GM21619 (cell line): ENCODE results near the gene TRIM37.
"Not testable (repeated sequence)": the region's sequence is repeated elsewhere in the genome, so short reads cannot be mapped to it uniquely, and the experiment has no call there.

ENCODE experiments used
- ATAC-seq: cut with Tn5 transposase; IDR thresholded peaks from one replicate; pipeline ENCODE4 v1.9.1; 2021; ENCODE audit not compliant: unreplicated experiment

The TRIM37 gene

GRCh38 chr17:59106463-59107305 lies at the start of gene TRIM37:
TSS of gene TRIM37 (minus strand) at chr17:59106880. CDS start at chr17:59106461, 419 bp downstream.
- ATAC-seq, result peak; percentile 90

GRCh38 chr17:59155439-59156177 lies 48.9 kb upstream of the TRIM37 start, which contains the start of gene PRR11:
TSS of gene PRR11 (plus strand) at chr17:59155746. CDS start at chr17:59169753, 14,007 bp downstream.
- peak; percentile 81 for ATAC-seq

- ATAC-seq, result peak; percentile 73
Measured at GRCh38 chr17:59154721-59155438, 48.2 kb upstream of the TRIM37 start, which contains the start of gene SKA2. TSS of gene SKA2 (minus strand) at chr17:59155186. CDS start at chr17:59155163, 23 bp downstream.

- ATAC-seq, result no peak
Measured at GRCh38 chr17:59154292-59154720, 47.6 kb upstream of the TRIM37 start.

GRCh38 chr17:59152925-59153324 lies 46.2 kb upstream of the TRIM37 start:
- no peak for ATAC-seq

- ATAC-seq, result no peak
Measured at GRCh38 chr17:59151591-59151990, 44.9 kb upstream of the TRIM37 start.

GRCh38 chr17:59151006-59151405 lies 44.3 kb upstream of the TRIM37 start:
- no peak for ATAC-seq

GRCh38 chr17:59149841-59150511 lies 43.3 kb upstream of the TRIM37 start:
- ATAC-seq, result no peak

GRCh38 chr17:59149051-59149450 lies 42.4 kb upstream of the TRIM37 start:
- no peak for ATAC-seq

GRCh38 chr17:59145571-59146096 lies 39.0 kb upstream of the TRIM37 start:
- ATAC-seq, result no peak

GRCh38 chr17:59141860-59142259 lies 35.2 kb upstream of the TRIM37 start:
- no peak for ATAC-seq

GRCh38 chr17:59139939-59140338 lies 33.3 kb upstream of the TRIM37 start:
- ATAC-seq, result no peak

- not testable (repeated sequence) for ATAC-seq
Measured at GRCh38 chr17:59138339-59138738, 31.7 kb upstream of the TRIM37 start.

- ATAC-seq, result no peak
Measured at GRCh38 chr17:59131131-59131530, 24.5 kb upstream of the TRIM37 start.

GRCh38 chr17:59129814-59130213 lies 23.1 kb upstream of the TRIM37 start:
- ATAC-seq, result no peak

GRCh38 chr17:59126809-59127417 lies 20.2 kb upstream of the TRIM37 start:
- ATAC-seq, result no peak

GRCh38 chr17:59124665-59125064 lies 18.0 kb upstream of the TRIM37 start:
- ATAC-seq, result no peak

GRCh38 chr17:59121901-59122480 lies 15.3 kb upstream of the TRIM37 start:
- no peak for ATAC-seq

- ATAC-seq, result no peak
Measured at GRCh38 chr17:59115474-59115873, 8.8 kb upstream of the TRIM37 start.

GRCh38 chr17:59111539-59111938 lies 4.9 kb upstream of the TRIM37 start:
- no peak for ATAC-seq
